GM12878 (cell line): ENCODE data around the gene ZXDC. TPM values are rescaled to one million over a fixed set of nuclear protein-coding genes. Genes with fewer than 3 reads are reported as not detected.

Experiments used
- BHLHE40 ChIP-seq, 2 experiments: fragments of 450-650 bp in 1 of 2; IDR thresholded peaks; 2 replicates each; pipeline ENCODE4 v1.6.1; 2011 to 2017; ENCODE audit warnings: low read depth in 2 of 2, borderline replicate concordance in 1 of 2, improper control_type of control experiment in 1 of 2, low read length in 1 of 2, mild to moderate bottlenecking in 1 of 2
- HDAC2 ChIP-seq: fragments of 200-600 bp; sonication (generic); IDR thresholded peaks from 2 replicates; pipeline ENCODE4 v1.6.1; 2017
- polyA plus RNA-seq, 11 experiments: library from polyadenylated mRNA; depleted of rRNA in 4 of 11; unstranded in 6 of 11; stranded (reverse) in 5 of 11; fragments of >200 nt; fragmentation: Nextera tagmentation in 4 of 11; fragmentation: Illumina TruSeq in 1 of 11; extraction: Ambion mirVana in 4 of 11; extraction: Trizol in 1 of 11; gene quantifications; 1 replicate in 1 of 11; 2 replicates in 10 of 11; pipeline versions ENCODE4 v1.2.1 to v1.2.3, GENCODE V29; 2011 to 2016; ENCODE audit warnings: inconsistent platforms in 2 of 11, missing spikeins in 2 of 11, low read depth in 1 of 11
- total RNA-seq, 4 experiments: library from RNA; depleted of rRNA in 3 of 4; stranded (reverse); fragments of >200 nt in 3 of 4; fragmentation: Illumina TruSeq in 1 of 4; extraction: Trizol in 1 of 4; gene quantifications; 2 replicates each; pipeline versions ENCODE4 v1.2.1 to v1.2.3, GENCODE V29; 2013 to 2021
- TF ChIP-seq, protein P1 (sequence below): fragments of 450-650 bp; IDR thresholded peaks from 2 replicates; pipeline ENCODE4 v1.6.1; 2016; ENCODE audit warnings: mild to moderate bottlenecking
- TF ChIP-seq, protein P2 (sequence below): fragments of 450-650 bp; IDR thresholded peaks from 2 replicates; pipeline ENCODE4 v1.6.1; 2017; ENCODE audit warnings: mild to moderate bottlenecking, moderate library complexity
- TF ChIP-seq, protein P3 (sequence below): fragments of 450-650 bp; formaldehyde crosslinking; IDR thresholded peaks from 2 replicates; pipeline ENCODE4 v1.4.0; 2020; ENCODE audit warnings: mild to moderate bottlenecking, moderate library complexity

The ZXDC gene
- total and polyA plus RNA-seq, 10 of the 15 experiments (the other 5 are each of a cell fraction or from before 2014, with no cell fraction given) = 0.72 to 15.3 (median 8.5) TPM

DNA sequence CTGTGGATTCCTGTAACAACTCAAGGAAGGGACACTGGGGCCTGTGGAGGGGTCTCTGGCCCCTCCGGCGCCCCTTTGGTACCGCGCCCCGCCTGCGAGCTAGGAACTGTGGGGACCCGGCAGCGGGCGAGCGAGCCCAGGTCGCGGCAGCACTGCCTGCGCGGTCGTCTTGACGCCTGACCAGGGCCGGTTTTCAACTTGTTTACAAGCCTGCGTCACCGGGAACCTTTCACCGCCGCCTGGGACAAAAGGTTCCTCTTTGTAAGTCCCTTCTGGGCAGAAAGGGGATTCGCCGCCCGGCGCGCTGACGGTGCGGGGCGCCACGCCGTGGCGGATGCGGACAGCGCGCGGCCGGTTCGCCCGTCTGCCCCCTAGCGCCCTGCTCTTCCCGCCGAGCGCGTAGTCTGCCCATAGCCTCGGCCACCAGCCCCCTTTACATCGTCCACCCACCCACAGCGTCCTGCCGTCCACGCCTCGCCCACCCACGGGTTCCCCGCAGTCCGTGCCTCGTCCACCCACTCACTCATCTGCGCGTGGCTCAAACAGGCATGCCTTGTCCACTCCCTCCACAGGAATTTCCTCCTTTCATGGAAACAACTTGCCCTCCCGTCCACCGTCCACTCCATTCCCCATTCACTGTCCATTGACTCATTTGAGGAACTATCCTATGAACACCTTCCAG lies 86.4 kb downstream of the ZXDC start (continued):
- TF ChIP-seq HDAC2 (no peak), BHLHE40 (IDR thresholded peaks at IDR 0.05; ENCODE audit: borderline replicate concordance in 1 of 2, low read depth in 2 of 2, low read length in 1 of 2) (peak in 1 of 2 experiments; percentile 33; a peak in 1 of 4 replicates)
- TF ChIP-seq, protein P1, sequence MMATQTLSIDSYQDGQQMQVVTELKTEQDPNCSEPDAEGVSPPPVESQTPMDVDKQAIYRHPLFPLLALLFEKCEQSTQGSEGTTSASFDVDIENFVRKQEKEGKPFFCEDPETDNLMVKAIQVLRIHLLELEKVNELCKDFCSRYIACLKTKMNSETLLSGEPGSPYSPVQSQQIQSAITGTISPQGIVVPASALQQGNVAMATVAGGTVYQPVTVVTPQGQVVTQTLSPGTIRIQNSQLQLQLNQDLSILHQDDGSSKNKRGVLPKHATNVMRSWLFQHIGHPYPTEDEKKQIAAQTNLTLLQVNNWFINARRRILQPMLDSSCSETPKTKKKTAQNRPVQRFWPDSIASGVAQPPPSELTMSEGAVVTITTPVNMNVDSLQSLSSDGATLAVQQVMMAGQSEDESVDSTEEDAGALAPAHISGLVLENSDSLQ = no peak
- TF ChIP-seq, protein P2, sequence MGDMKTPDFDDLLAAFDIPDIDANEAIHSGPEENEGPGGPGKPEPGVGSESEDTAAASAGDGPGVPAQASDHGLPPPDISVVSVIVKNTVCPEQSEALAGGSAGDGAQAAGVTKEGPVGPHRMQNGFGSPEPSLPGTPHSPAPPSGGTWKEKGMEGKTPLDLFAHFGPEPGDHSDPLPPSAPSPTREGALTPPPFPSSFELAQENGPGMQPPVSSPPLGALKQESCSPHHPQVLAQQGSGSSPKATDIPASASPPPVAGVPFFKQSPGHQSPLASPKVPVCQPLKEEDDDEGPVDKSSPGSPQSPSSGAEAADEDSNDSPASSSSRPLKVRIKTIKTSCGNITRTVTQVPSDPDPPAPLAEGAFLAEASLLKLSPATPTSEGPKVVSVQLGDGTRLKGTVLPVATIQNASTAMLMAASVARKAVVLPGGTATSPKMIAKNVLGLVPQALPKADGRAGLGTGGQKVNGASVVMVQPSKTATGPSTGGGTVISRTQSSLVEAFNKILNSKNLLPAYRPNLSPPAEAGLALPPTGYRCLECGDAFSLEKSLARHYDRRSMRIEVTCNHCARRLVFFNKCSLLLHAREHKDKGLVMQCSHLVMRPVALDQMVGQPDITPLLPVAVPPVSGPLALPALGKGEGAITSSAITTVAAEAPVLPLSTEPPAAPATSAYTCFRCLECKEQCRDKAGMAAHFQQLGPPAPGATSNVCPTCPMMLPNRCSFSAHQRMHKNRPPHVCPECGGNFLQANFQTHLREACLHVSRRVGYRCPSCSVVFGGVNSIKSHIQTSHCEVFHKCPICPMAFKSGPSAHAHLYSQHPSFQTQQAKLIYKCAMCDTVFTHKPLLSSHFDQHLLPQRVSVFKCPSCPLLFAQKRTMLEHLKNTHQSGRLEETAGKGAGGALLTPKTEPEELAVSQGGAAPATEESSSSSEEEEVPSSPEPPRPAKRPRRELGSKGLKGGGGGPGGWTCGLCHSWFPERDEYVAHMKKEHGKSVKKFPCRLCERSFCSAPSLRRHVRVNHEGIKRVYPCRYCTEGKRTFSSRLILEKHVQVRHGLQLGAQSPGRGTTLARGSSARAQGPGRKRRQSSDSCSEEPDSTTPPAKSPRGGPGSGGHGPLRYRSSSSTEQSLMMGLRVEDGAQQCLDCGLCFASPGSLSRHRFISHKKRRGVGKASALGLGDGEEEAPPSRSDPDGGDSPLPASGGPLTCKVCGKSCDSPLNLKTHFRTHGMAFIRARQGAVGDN = peak; percentile 26; the same call in 1 of the 2 replicates
- TF ChIP-seq, protein P3, sequence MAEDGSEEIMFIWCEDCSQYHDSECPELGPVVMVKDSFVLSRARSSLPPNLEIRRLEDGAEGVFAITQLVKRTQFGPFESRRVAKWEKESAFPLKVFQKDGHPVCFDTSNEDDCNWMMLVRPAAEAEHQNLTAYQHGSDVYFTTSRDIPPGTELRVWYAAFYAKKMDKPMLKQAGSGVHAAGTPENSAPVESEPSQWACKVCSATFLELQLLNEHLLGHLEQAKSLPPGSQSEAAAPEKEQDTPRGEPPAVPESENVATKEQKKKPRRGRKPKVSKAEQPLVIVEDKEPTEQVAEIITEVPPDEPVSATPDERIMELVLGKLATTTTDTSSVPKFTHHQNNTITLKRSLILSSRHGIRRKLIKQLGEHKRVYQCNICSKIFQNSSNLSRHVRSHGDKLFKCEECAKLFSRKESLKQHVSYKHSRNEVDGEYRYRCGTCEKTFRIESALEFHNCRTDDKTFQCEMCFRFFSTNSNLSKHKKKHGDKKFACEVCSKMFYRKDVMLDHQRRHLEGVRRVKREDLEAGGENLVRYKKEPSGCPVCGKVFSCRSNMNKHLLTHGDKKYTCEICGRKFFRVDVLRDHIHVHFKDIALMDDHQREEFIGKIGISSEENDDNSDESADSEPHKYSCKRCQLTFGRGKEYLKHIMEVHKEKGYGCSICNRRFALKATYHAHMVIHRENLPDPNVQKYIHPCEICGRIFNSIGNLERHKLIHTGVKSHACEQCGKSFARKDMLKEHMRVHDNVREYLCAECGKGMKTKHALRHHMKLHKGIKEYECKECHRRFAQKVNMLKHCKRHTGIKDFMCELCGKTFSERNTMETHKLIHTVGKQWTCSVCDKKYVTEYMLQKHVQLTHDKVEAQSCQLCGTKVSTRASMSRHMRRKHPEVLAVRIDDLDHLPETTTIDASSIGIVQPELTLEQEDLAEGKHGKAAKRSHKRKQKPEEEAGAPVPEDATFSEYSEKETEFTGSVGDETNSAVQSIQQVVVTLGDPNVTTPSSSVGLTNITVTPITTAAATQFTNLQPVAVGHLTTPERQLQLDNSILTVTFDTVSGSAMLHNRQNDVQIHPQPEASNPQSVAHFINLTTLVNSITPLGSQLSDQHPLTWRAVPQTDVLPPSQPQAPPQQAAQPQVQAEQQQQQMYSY (CRISPR knock-in tag) = no peak

Other genes with a start within 250 kb of the ZXDC start
- not detected in 2 replicates for gene KLF15, start 118.5 kb downstream of the ZXDC start, total RNA-seq (2014; rRNA removed)
- gene KLF15, start 118.5 kb downstream of the ZXDC start, total RNA-seq (2014; rRNA removed; fragmentation: Illumina TruSeq; extraction: Trizol) = not detected in 2 replicates
- 0.15 TPM in 1 of 2 replicates, not detected in the other for gene KLF15, start 118.5 kb downstream of the ZXDC start, total RNA-seq (2021)
- not detected in 2 replicates for gene KLF15, start 118.5 kb downstream of the ZXDC start, polyA plus RNA-seq (2011; rRNA removed)
- gene KLF15, start 118.5 kb downstream of the ZXDC start, polyA plus RNA-seq (2014; fragmentation: Illumina TruSeq; extraction: Trizol) = not detected in 2 replicates
- not detected for gene KLF15, start 118.5 kb downstream of the ZXDC start, polyA plus RNA-seq (2014; fragmentation: Nextera tagmentation; extraction: Ambion mirVana)
- gene KLF15, start 118.5 kb downstream of the ZXDC start, polyA plus RNA-seq (2014; rRNA removed) = not detected in 2 replicates
- gene KLF15, start 118.5 kb downstream of the ZXDC start, polyA plus RNA-seq (2016; fragmentation: Nextera tagmentation; extraction: Ambion mirVana) = not detected
- gene CFAP100, start 81.0 kb downstream of the ZXDC start, total RNA-seq (2014; rRNA removed) = not detected in 2 replicates
- gene CFAP100, start 81.0 kb downstream of the ZXDC start, total RNA-seq (2014; rRNA removed; fragmentation: Illumina TruSeq; extraction: Trizol) = not detected in 2 replicates
- gene CFAP100, start 81.0 kb downstream of the ZXDC start, total RNA-seq (2021) = not detected in 2 replicates
- not detected in 2 replicates for gene CFAP100, start 81.0 kb downstream of the ZXDC start, polyA plus RNA-seq (2011; rRNA removed)
- not detected in 2 replicates for gene CFAP100, start 81.0 kb downstream of the ZXDC start, polyA plus RNA-seq (2014; fragmentation: Illumina TruSeq; extraction: Trizol)
- not detected for gene CFAP100, start 81.0 kb downstream of the ZXDC start, polyA plus RNA-seq (2014; fragmentation: Nextera tagmentation; extraction: Ambion mirVana)
- gene CFAP100, start 81.0 kb downstream of the ZXDC start, polyA plus RNA-seq (2014; rRNA removed) = 0.04 TPM in 1 of 2 replicates, not detected in the other
- under 1 TPM in 1 of 2 experiments, not detected in 1; 0.27 TPM for gene CFAP100, start 81.0 kb downstream of the ZXDC start, polyA plus RNA-seq (2016; fragmentation: Nextera tagmentation; extraction: Ambion mirVana)
- gene UROC1, start 41.9 kb upstream of the ZXDC start, total RNA-seq (2014; rRNA removed) = not detected in 2 replicates
- gene UROC1, start 41.9 kb upstream of the ZXDC start, total RNA-seq (2014; rRNA removed; fragmentation: Illumina TruSeq; extraction: Trizol) = not detected in 2 replicates
- not detected in 2 replicates for gene UROC1, start 41.9 kb upstream of the ZXDC start, total RNA-seq (2021)
- gene UROC1, start 41.9 kb upstream of the ZXDC start, polyA plus RNA-seq (2011; rRNA removed) = not detected in 2 replicates
- not detected in 2 replicates for gene UROC1, start 41.9 kb upstream of the ZXDC start, polyA plus RNA-seq (2014; fragmentation: Illumina TruSeq; extraction: Trizol)
- gene UROC1, start 41.9 kb upstream of the ZXDC start, polyA plus RNA-seq (2014; fragmentation: Nextera tagmentation; extraction: Ambion mirVana) = not detected
- not detected in 2 replicates for gene UROC1, start 41.9 kb upstream of the ZXDC start, polyA plus RNA-seq (2014; rRNA removed)
- under 1 TPM in 1 of 2 experiments, not detected in 1; 0.04 TPM for gene UROC1, start 41.9 kb upstream of the ZXDC start, polyA plus RNA-seq (2016; fragmentation: Nextera tagmentation; extraction: Ambion mirVana)
- not detected in 2 replicates for gene CHST13, start 48.3 kb upstream of the ZXDC start, total RNA-seq (2014; rRNA removed)
- gene CHST13, start 48.3 kb upstream of the ZXDC start, total RNA-seq (2014; rRNA removed; fragmentation: Illumina TruSeq; extraction: Trizol) = not detected in 2 replicates
- gene CHST13, start 48.3 kb upstream of the ZXDC start, total RNA-seq (2021) = not detected in 2 replicates
- gene CHST13, start 48.3 kb upstream of the ZXDC start, polyA plus RNA-seq (2011; rRNA removed) = not detected in 2 replicates
- not detected in 2 replicates for gene CHST13, start 48.3 kb upstream of the ZXDC start, polyA plus RNA-seq (2014; fragmentation: Illumina TruSeq; extraction: Trizol)
- not detected for gene CHST13, start 48.3 kb upstream of the ZXDC start, polyA plus RNA-seq (2014; fragmentation: Nextera tagmentation; extraction: Ambion mirVana)
- not detected in 2 replicates for gene CHST13, start 48.3 kb upstream of the ZXDC start, polyA plus RNA-seq (2014; rRNA removed)
- gene CHST13, start 48.3 kb upstream of the ZXDC start, polyA plus RNA-seq (2016; fragmentation: Nextera tagmentation; extraction: Ambion mirVana) = not detected
- gene C3orf22, start 83.0 kb upstream of the ZXDC start, total RNA-seq (2014; rRNA removed) = not detected in 2 replicates
- gene C3orf22, start 83.0 kb upstream of the ZXDC start, total RNA-seq (2014; rRNA removed; fragmentation: Illumina TruSeq; extraction: Trizol) = not detected in 2 replicates
- not detected in 2 replicates for gene C3orf22, start 83.0 kb upstream of the ZXDC start, total RNA-seq (2021)
- not detected in 2 replicates for gene C3orf22, start 83.0 kb upstream of the ZXDC start, polyA plus RNA-seq (2011; rRNA removed)
- gene C3orf22, start 83.0 kb upstream of the ZXDC start, polyA plus RNA-seq (2014; fragmentation: Illumina TruSeq; extraction: Trizol) = not detected in 2 replicates
- not detected for gene C3orf22, start 83.0 kb upstream of the ZXDC start, polyA plus RNA-seq (2014; fragmentation: Nextera tagmentation; extraction: Ambion mirVana)
- gene C3orf22, start 83.0 kb upstream of the ZXDC start, polyA plus RNA-seq (2014; rRNA removed) = not detected in 2 replicates
- not detected for gene C3orf22, start 83.0 kb upstream of the ZXDC start, polyA plus RNA-seq (2016; fragmentation: Nextera tagmentation; extraction: Ambion mirVana)
- gene TXNRD3, start 179.2 kb upstream of the ZXDC start, total RNA-seq (2014; rRNA removed) = not detected in 2 replicates
- not detected in 2 replicates for gene TXNRD3, start 179.2 kb upstream of the ZXDC start, total RNA-seq (2014; rRNA removed; fragmentation: Illumina TruSeq; extraction: Trizol)
- not detected in 2 replicates for gene TXNRD3, start 179.2 kb upstream of the ZXDC start, total RNA-seq (2021)
- not detected in 2 replicates for gene TXNRD3, start 179.2 kb upstream of the ZXDC start, polyA plus RNA-seq (2011; rRNA removed)
- not detected in 2 replicates for gene TXNRD3, start 179.2 kb upstream of the ZXDC start, polyA plus RNA-seq (2014; fragmentation: Illumina TruSeq; extraction: Trizol)
- not detected for gene TXNRD3, start 179.2 kb upstream of the ZXDC start, polyA plus RNA-seq (2014; fragmentation: Nextera tagmentation; extraction: Ambion mirVana)
- gene TXNRD3, start 179.2 kb upstream of the ZXDC start, polyA plus RNA-seq (2014; rRNA removed) = not detected in 2 replicates
- not detected for gene TXNRD3, start 179.2 kb upstream of the ZXDC start, polyA plus RNA-seq (2016; fragmentation: Nextera tagmentation; extraction: Ambion mirVana)
- 13.3 TPM in 2 replicates for gene CHCHD6, start 228.3 kb upstream of the ZXDC start, total RNA-seq (2014; rRNA removed)
- 5.9 and 6.8 TPM in 2 replicates for gene CHCHD6, start 228.3 kb upstream of the ZXDC start, total RNA-seq (2014; rRNA removed; fragmentation: Illumina TruSeq; extraction: Trizol)
- gene CHCHD6, start 228.3 kb upstream of the ZXDC start, total RNA-seq (2021) = 11.9 and 12.6 TPM in 2 replicates
- gene CHCHD6, start 228.3 kb upstream of the ZXDC start, polyA plus RNA-seq (2011; rRNA removed) = 7.2 and 11.9 TPM in 2 replicates
- gene CHCHD6, start 228.3 kb upstream of the ZXDC start, polyA plus RNA-seq (2014; fragmentation: Illumina TruSeq; extraction: Trizol) = 2.9 and 5.6 TPM in 2 replicates
- gene CHCHD6, start 228.3 kb upstream of the ZXDC start, polyA plus RNA-seq (2014; fragmentation: Nextera tagmentation; extraction: Ambion mirVana) = 1 to 10 TPM; 2.7 to 3.8 TPM
- gene CHCHD6, start 228.3 kb upstream of the ZXDC start, polyA plus RNA-seq (2014; rRNA removed) = 14.3 and 16.5 TPM in 2 replicates
- gene CHCHD6, start 228.3 kb upstream of the ZXDC start, polyA plus RNA-seq (2016; fragmentation: Nextera tagmentation; extraction: Ambion mirVana) = 10 to 100 TPM; 13.1 to 16.7 TPM